Kidney epithelial cell (primary cell): ENCODE results near the gene EGFLAM. TPM values are rescaled to one million over a fixed set of nuclear protein-coding genes. Genes with fewer than 3 reads are reported as not detected.

Source experiments
- DNase-seq: peaks from one replicate; pipeline ENCODE4 v3.0.0-alpha.2; 2010; ENCODE audit warnings: low read depth
- H3K27me3 ChIP-seq: 2 replicates; pipeline ENCODE4 v1.6.0; 2011; ENCODE audit warnings: low read length; ENCODE audit not compliant: control insufficient read depth, insufficient read depth
- H3K36me3 ChIP-seq: 2 replicates; pipeline ENCODE4 v1.5.1; 2011; ENCODE audit warnings: low read length; ENCODE audit not compliant: control insufficient read depth, insufficient read depth
- H3K4me3 ChIP-seq: 2 replicates; pipeline ENCODE4 v1.5.1; 2011; ENCODE audit warnings: low read depth, mild to moderate bottlenecking, control low read depth, low read length
- CTCF ChIP-seq: IDR thresholded peaks from 2 replicates; pipeline ENCODE4 v1.5.1; 2011; ENCODE audit warnings: mild to moderate bottlenecking, moderate library complexity, low read length, control low read depth, inconsistent platforms; ENCODE audit not compliant: insufficient read depth, poor library complexity, severe bottlenecking
- total RNA-seq: library from RNA; depleted of rRNA; stranded (reverse); fragments of >200 nt; gene quantifications from 2 replicates; pipeline ENCODE4 v1.2.3, GENCODE V29; 2015

EGFLAM gene
- total RNA-seq, 1 donor from 2014 or later, result 3.5 TPM

- TF ChIP-seq CTCF, result no peak
- Histone ChIP-seq H3K27me3 (no peaks in the 10 kb centered on the region), H3K36me3 (no peaks in the 10 kb centered on the region), H3K4me3 (no peak overlapping the region)
- DNase-seq, result peak; percentile 42
These were observed 175.0 kb downstream of the EGFLAM start for GRCh38 chr5:38433160-38433861.

GRCh38 chr5:38434966-38435705, 176.8 kb downstream of the EGFLAM start:
- no peaks in the 10 kb centered on the region for H3K27me3 ChIP-seq
- H3K4me3 ChIP-seq, result no peak overlapping the region

GRCh38 chr5:38438757-38439156, 180.4 kb downstream of the EGFLAM start:
- TF ChIP-seq CTCF, result no peak
- no peak overlapping the region for H3K4me3 ChIP-seq
- no peaks in the 10 kb centered on the region for H3K27me3 ChIP-seq
- no peak for DNase-seq
- no peaks in the 10 kb centered on the region for H3K36me3 ChIP-seq

More at GRCh38 chr5:38434966-38435705, 176.8 kb downstream of the EGFLAM start:
- no peaks in the 10 kb centered on the region for H3K36me3 ChIP-seq
- DNase-seq, result no peak
- TF ChIP-seq CTCF, result no peak

- peak; percentile 54 for DNase-seq
- TF ChIP-seq CTCF, result peak; percentile 95
- no peak overlapping the region for H3K4me3 ChIP-seq
- H3K36me3 ChIP-seq, result no peaks in the 10 kb centered on the region
- no peaks in the 10 kb centered on the region for H3K27me3 ChIP-seq
These were observed 183.3 kb downstream of the EGFLAM start for GRCh38 chr5:38441453-38442246.

GRCh38 chr5:38442247-38442573, 183.9 kb downstream of the EGFLAM start:
- Histone ChIP-seq H3K4me3 (no peak overlapping the region), H3K36me3 (no peaks in the 10 kb centered on the region), H3K27me3 (no peaks in the 10 kb centered on the region)
- no peak for TF ChIP-seq CTCF
- DNase-seq, result no peak
